ENCODE results near the gene CELSR1.

Gene CELSR1

GRCh38 chr22:46366327-46366731 lies 171.1 kb downstream of the CELSR1 start:
- no peak overlapping the region for H3K4me3 ChIP-seq (ENCODE audit: low read depth, low read length)
- no peak for TF ChIP-seq CTCF (conservative IDR thresholded peaks at IDR 0.05; ENCODE audit: low read depth, low read length)
- no peak for DNase-seq (ENCODE audit: low read depth)

- no peak overlapping the region for H3K4me3 ChIP-seq (ENCODE audit: low read depth, low read length)
- no peak for TF ChIP-seq CTCF (conservative IDR thresholded peaks at IDR 0.05; ENCODE audit: low read depth, low read length)
- no peak for DNase-seq (ENCODE audit: low read depth)
Measured at GRCh38 chr22:46365166-46365624, 172.2 kb downstream of the CELSR1 start.

- DNase-seq (ENCODE audit: low read depth), result no peak
- TF ChIP-seq CTCF (conservative IDR thresholded peaks at IDR 0.05; ENCODE audit: low read depth, low read length), result no peak
- no peak overlapping the region for H3K4me3 ChIP-seq (ENCODE audit: low read depth, low read length)
Measured at GRCh38 chr22:46364341-46365165, 172.9 kb downstream of the CELSR1 start.

GRCh38 chr22:46363611-46364321 lies 173.7 kb downstream of the CELSR1 start:
- no peak overlapping the region for H3K4me3 ChIP-seq (ENCODE audit: low read depth, low read length)
- TF ChIP-seq CTCF (conservative IDR thresholded peaks at IDR 0.05; ENCODE audit: low read depth, low read length), result no peak
- DNase-seq (ENCODE audit: low read depth), result no peak

- TF ChIP-seq CTCF (conservative IDR thresholded peaks at IDR 0.05; ENCODE audit: low read depth, low read length), result no peak
- no peak overlapping the region for H3K4me3 ChIP-seq (ENCODE audit: low read depth, low read length)
- no peak for DNase-seq (ENCODE audit: low read depth)
Measured at GRCh38 chr22:46362934-46363515, 174.4 kb downstream of the CELSR1 start.

GRCh38 chr22:46362203-46362933 lies 175.1 kb downstream of the CELSR1 start:
- H3K4me3 ChIP-seq (ENCODE audit: low read depth, low read length), result no peak overlapping the region
- peak; percentile 8 for DNase-seq (ENCODE audit: low read depth)
- TF ChIP-seq CTCF (conservative IDR thresholded peaks at IDR 0.05; ENCODE audit: low read depth, low read length), result no peak

Data from choroid plexus epithelial cell (primary cell).